ENCODE results near the gene FBXW7.

FBXW7 gene

GRCh38 chr4:152278172-152278504 lies 257.8 kb downstream of the FBXW7 start:
- no peak for TF ChIP-seq ARNTL (CRISPR knock-in tag; IDR thresholded peaks at IDR 0.05; ENCODE audit: borderline replicate concordance, low read depth)
- TF ChIP-seq CREB5 (CRISPR knock-in tag; IDR thresholded peaks at IDR 0.05; ENCODE audit: low read depth), result no peak
- TF ChIP-seq TSHZ2 (CRISPR knock-in tag; IDR thresholded peaks at IDR 0.05), result no peak
- TF ChIP-seq PATZ1 (CRISPR knock-in tag; IDR thresholded peaks at IDR 0.05; ENCODE audit: borderline replicate concordance), result no peak
- TF ChIP-seq ZFP3 (CRISPR knock-in tag; IDR thresholded peaks at IDR 0.05), result no peak
- TF ChIP-seq ZNF565 (CRISPR knock-in tag; conservative IDR thresholded peaks at IDR 0.05; ENCODE audit: low read depth), result no peak
- TF ChIP-seq ISL1 (CRISPR knock-in tag; IDR thresholded peaks at IDR 0.05), result no peak
- no peak for TF ChIP-seq BACH2 (CRISPR knock-in tag; IDR thresholded peaks at IDR 0.05; ENCODE audit: borderline replicate concordance)
- TF ChIP-seq SNAI2 (CRISPR knock-in tag; IDR thresholded peaks at IDR 0.05), result no peak
- no peak for TF ChIP-seq ZFP30 (CRISPR knock-in tag; IDR thresholded peaks at IDR 0.05)
- ATAC-seq, result no peak; the same call in 2 of the 3 replicates

- no peak for ATAC-seq
- no peak for TF ChIP-seq ZNF8 (CRISPR knock-in tag; IDR thresholded peaks at IDR 0.05)
- no peak for TF ChIP-seq ESRRG (CRISPR knock-in tag; IDR thresholded peaks at IDR 0.05)
- no peak for TF ChIP-seq POU6F1 (CRISPR knock-in tag; IDR thresholded peaks at IDR 0.05; ENCODE audit: borderline replicate concordance, low read depth)
- no peak for TF ChIP-seq RARB (CRISPR knock-in tag; IDR thresholded peaks at IDR 0.05)
Observed at GRCh38 chr4:152277333-152277732, 258.6 kb downstream of the FBXW7 start.

- TF ChIP-seq ZC3H10 (CRISPR knock-in tag; IDR thresholded peaks at IDR 0.05) (no peak), TSHZ2 (CRISPR knock-in tag; IDR thresholded peaks at IDR 0.05) (no peak), RARB (CRISPR knock-in tag; IDR thresholded peaks at IDR 0.05) (no peak), POU6F1 (CRISPR knock-in tag; IDR thresholded peaks at IDR 0.05; ENCODE audit: borderline replicate concordance, low read depth) (no peak), CSDC2 (CRISPR knock-in tag; IDR thresholded peaks at IDR 0.05) (no peak), ARNTL (CRISPR knock-in tag; IDR thresholded peaks at IDR 0.05; ENCODE audit: borderline replicate concordance, low read depth) (no peak), PATZ1 (CRISPR knock-in tag; IDR thresholded peaks at IDR 0.05; ENCODE audit: borderline replicate concordance) (no peak), TCF4 (CRISPR knock-in tag; IDR thresholded peaks at IDR 0.05; ENCODE audit: borderline replicate concordance) (no peak), GLIS3 (CRISPR knock-in tag; IDR thresholded peaks at IDR 0.05) (no peak), SNAI2 (CRISPR knock-in tag; IDR thresholded peaks at IDR 0.05) (no peak), PPARA (CRISPR knock-in tag; IDR thresholded peaks at IDR 0.05; ENCODE audit: borderline replicate concordance) (no peak), ZFP30 (CRISPR knock-in tag; IDR thresholded peaks at IDR 0.05) (no peak), TOX (CRISPR knock-in tag; IDR thresholded peaks at IDR 0.05; ENCODE audit: borderline replicate concordance) (no peak), ZNF565 (CRISPR knock-in tag; conservative IDR thresholded peaks at IDR 0.05; ENCODE audit: low read depth) (no peak), CREB5 (CRISPR knock-in tag; IDR thresholded peaks at IDR 0.05; ENCODE audit: low read depth) (no peak), BACH2 (CRISPR knock-in tag; IDR thresholded peaks at IDR 0.05; ENCODE audit: borderline replicate concordance) (no peak)
- no peak for ATAC-seq
Observed at GRCh38 chr4:152273343-152273742, 262.5 kb downstream of the FBXW7 start.
